ENCODE data around the gene MPG.

DNA sequence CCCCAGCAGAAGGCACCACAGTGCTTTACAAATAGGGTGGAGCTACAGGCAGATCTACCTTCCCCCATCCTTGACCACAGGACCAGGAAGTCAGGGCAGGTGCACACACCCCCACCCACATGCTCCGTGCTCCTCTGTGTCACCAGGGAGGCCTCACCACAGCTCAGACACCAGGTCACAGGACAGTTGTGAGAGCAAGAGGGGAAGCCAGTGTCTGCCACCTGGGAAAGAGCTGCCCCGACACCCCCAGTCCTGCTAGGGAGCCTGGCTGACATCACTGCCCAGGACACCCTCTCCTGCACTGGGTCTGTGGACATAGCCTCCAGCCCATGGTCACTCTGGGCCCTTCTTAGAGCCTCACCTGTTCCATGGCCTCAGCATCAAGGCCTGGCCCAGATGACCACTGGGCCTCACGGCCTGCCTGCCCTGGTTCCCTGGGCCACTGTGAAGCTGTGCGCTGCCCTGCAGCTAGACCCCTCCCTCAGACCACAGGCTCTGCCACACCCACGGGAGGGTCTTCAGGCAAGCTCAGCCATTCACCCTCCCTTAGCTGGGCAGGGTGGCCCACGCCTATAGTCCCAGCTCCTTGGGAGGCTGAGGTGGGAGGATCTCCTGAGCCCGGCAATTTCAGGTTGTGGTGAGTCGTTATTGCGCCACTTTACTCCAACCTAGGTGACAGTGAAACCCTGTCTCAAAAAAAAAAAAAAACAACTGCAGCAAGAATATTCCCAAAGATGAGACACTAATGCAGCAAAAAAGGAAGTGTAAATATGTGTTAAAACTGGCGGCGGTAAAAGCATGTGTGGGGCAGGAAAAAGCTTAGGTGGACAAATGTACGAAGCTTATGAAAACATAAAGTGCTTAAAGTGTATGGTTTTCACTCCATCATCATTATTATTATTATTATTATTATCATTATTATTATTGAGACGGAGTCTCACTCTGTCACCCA is 38.8 kb upstream of the MPG start:
- TF ChIP-seq, protein P1, sequence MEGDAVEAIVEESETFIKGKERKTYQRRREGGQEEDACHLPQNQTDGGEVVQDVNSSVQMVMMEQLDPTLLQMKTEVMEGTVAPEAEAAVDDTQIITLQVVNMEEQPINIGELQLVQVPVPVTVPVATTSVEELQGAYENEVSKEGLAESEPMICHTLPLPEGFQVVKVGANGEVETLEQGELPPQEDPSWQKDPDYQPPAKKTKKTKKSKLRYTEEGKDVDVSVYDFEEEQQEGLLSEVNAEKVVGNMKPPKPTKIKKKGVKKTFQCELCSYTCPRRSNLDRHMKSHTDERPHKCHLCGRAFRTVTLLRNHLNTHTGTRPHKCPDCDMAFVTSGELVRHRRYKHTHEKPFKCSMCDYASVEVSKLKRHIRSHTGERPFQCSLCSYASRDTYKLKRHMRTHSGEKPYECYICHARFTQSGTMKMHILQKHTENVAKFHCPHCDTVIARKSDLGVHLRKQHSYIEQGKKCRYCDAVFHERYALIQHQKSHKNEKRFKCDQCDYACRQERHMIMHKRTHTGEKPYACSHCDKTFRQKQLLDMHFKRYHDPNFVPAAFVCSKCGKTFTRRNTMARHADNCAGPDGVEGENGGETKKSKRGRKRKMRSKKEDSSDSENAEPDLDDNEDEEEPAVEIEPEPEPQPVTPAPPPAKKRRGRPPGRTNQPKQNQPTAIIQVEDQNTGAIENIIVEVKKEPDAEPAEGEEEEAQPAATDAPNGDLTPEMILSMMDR (IDR thresholded peaks at IDR 0.05 in 2 of 3, conservative IDR thresholded peaks at IDR 0.05 in 1 of 3; ENCODE audit: control insufficient read depth in 2 of 3, extremely low read depth in 1 of 3, insufficient read depth in 1 of 3, low read depth in 3 of 3, low read length in 3 of 3) = no peak
- TF ChIP-seq MYC (IDR thresholded peaks at IDR 0.05; ENCODE audit: insufficient read depth, insufficient read length, insufficient replicate concordance, low read length, severe bottlenecking) (no peak), CHD2 (IDR thresholded peaks at IDR 0.05; ENCODE audit: borderline replicate concordance, low read depth, low read length) (peak; percentile 82), NFIC (IDR thresholded peaks at IDR 0.05; ENCODE audit: low read depth, low read length) (no peak), FOXK2 (IDR thresholded peaks at IDR 0.05) (no peak)
- TF ChIP-seq, protein P2, sequence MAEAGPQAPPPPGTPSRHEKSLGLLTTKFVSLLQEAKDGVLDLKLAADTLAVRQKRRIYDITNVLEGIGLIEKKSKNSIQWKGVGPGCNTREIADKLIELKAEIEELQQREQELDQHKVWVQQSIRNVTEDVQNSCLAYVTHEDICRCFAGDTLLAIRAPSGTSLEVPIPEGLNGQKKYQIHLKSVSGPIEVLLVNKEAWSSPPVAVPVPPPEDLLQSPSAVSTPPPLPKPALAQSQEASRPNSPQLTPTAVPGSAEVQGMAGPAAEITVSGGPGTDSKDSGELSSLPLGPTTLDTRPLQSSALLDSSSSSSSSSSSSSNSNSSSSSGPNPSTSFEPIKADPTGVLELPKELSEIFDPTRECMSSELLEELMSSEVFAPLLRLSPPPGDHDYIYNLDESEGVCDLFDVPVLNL (IDR thresholded peaks at IDR 0.05; ENCODE audit: low read depth, low read length) = no peak
- TF ChIP-seq, protein P3, sequence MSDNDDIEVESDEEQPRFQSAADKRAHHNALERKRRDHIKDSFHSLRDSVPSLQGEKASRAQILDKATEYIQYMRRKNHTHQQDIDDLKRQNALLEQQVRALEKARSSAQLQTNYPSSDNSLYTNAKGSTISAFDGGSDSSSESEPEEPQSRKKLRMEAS (IDR thresholded peaks at IDR 0.05; ENCODE audit: low read depth, low read length) = peak; percentile 71; the same call in 1 of the 2 replicates
- TF ChIP-seq, protein P4, sequence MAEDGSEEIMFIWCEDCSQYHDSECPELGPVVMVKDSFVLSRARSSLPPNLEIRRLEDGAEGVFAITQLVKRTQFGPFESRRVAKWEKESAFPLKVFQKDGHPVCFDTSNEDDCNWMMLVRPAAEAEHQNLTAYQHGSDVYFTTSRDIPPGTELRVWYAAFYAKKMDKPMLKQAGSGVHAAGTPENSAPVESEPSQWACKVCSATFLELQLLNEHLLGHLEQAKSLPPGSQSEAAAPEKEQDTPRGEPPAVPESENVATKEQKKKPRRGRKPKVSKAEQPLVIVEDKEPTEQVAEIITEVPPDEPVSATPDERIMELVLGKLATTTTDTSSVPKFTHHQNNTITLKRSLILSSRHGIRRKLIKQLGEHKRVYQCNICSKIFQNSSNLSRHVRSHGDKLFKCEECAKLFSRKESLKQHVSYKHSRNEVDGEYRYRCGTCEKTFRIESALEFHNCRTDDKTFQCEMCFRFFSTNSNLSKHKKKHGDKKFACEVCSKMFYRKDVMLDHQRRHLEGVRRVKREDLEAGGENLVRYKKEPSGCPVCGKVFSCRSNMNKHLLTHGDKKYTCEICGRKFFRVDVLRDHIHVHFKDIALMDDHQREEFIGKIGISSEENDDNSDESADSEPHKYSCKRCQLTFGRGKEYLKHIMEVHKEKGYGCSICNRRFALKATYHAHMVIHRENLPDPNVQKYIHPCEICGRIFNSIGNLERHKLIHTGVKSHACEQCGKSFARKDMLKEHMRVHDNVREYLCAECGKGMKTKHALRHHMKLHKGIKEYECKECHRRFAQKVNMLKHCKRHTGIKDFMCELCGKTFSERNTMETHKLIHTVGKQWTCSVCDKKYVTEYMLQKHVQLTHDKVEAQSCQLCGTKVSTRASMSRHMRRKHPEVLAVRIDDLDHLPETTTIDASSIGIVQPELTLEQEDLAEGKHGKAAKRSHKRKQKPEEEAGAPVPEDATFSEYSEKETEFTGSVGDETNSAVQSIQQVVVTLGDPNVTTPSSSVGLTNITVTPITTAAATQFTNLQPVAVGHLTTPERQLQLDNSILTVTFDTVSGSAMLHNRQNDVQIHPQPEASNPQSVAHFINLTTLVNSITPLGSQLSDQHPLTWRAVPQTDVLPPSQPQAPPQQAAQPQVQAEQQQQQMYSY (CRISPR knock-in tag; IDR thresholded peaks at IDR 0.05) = no peak

Data from GM12878 (cell line).